ENCODE measurements around the gene SRPK1.
A peak's percentile ranks its signal among the peaks of the same experiment; 100 is the strongest.
"Not testable (repeated sequence)": the region's sequence is repeated elsewhere in the genome, so short reads cannot be mapped to it uniquely, and the experiment has no call there.

The SRPK1 gene

DNA sequence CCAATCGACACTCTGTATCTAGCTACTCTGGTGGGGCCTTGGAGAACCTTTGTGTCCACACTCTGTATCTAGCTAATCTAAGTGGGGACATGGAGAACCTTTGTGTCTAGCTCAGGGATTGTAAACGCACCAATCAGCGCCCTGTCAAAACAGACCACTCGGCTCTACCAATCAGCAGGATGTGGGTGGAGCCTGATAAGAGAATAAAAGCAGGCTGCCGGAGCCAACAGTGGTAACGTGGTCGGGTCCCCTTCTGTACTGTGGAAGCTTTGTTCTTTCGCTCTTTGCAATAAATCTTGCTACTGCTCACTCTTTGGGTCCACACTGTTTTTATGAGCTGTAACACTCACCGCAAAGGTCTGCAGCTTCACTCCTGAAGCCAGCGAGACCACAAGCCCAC lies 11.0 kb upstream of the SRPK1 start:
- not testable (repeated sequence) for H3K9me3 ChIP-seq (ENCODE audit: control insufficient read depth, insufficient read depth, low read length); H3K27ac ChIP-seq (ENCODE audit: low read length); H3K36me3 ChIP-seq (ENCODE audit: control insufficient read depth, insufficient read depth, low read length); DNase-seq (ENCODE audit: low read depth, low spot score); H3K4me3 ChIP-seq (ENCODE audit: low read length); H3K27me3 ChIP-seq (ENCODE audit: control insufficient read depth, insufficient read depth, low read length); H3K4me1 ChIP-seq (ENCODE audit: control insufficient read depth, insufficient read depth, low read length)
- WGBS (ENCODE audit: insufficient coverage, insufficient read length) = no CpG with 5 or more reads among the region's 10 CpGs

DNA sequence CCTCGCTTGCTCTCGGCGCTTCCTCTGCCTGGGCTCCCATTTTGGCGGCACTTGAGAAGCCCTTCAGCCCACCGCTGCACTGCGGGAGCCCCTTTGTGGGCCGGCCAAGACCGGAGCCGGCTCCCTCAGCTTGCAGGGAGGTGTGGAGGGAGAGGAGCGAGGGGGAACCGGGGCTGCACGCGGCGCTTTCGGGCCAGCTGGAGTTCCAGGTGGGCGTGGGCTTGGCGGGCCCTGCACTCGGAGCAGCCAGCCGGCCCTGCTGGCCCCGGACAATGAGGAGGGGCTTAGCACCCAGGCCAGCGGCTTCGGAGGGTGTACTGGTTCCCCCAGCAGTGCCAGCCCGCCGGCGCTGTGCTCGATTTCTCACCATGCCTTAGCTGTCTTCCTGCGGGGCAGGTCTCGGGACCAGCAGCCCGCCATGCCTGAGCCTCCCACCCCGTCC lies 10.2 kb upstream of the SRPK1 start:
- peak overlapping the region; percentile 19; the same call in 1 of the 2 replicates for H3K4me3 ChIP-seq (ENCODE audit: low read length)
- no CpG with 5 or more reads among the region's 30 CpGs for WGBS (ENCODE audit: insufficient coverage, insufficient read length)

DNA sequence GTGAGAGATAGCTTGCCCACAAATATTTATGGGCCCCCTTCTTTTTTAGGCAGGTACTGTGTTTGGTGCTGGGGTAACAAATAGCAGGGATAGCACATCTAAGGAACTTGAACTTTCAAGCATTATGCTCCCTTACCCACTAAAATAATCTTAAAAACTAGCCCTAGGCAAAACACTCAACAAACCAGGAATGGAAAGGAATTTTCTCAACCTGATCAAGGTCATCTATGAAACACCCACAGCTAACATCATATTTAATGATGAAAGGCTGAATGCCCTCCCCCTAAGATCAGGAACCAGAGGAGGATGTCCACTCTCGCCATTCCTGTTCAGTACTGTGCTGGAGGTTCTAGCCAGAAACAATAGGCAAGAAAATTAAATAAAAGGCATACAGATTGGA lies 8.7 kb upstream of the SRPK1 start:
- DNase-seq (ENCODE audit: low read depth, low spot score) = no peak
- 0 out of 2 replicates have a peak, but pooled peaks cover 2% of the 10 kb centered on the region for H3K4me1 ChIP-seq (ENCODE audit: control insufficient read depth, insufficient read depth, low read length)
- 0 out of 2 replicates have a peak, but pooled peaks cover 1% of the 10 kb centered on the region for H3K27me3 ChIP-seq (ENCODE audit: control insufficient read depth, insufficient read depth, low read length)
- WGBS (ENCODE audit: insufficient coverage, insufficient read length) = no CpG with 5 or more reads among the region's 1 CpG
- no peaks in the 10 kb centered on the region for H3K9me3 ChIP-seq (ENCODE audit: control insufficient read depth, insufficient read depth, low read length)
- no peaks in the 10 kb centered on the region for H3K36me3 ChIP-seq (ENCODE audit: control insufficient read depth, insufficient read depth, low read length)
- no peak overlapping the region for H3K4me3 ChIP-seq (ENCODE audit: low read length)
- H3K27ac ChIP-seq (ENCODE audit: low read length) = no peak overlapping the region

More for the DNA sequence above, 10.2 kb upstream of the SRPK1 start:
- H3K36me3 ChIP-seq (ENCODE audit: control insufficient read depth, insufficient read depth, low read length) = no peaks in the 10 kb centered on the region
- no peaks in the 10 kb centered on the region for H3K9me3 ChIP-seq (ENCODE audit: control insufficient read depth, insufficient read depth, low read length)
- no peak for DNase-seq (ENCODE audit: low read depth, low spot score)
- H3K27me3 ChIP-seq (ENCODE audit: control insufficient read depth, insufficient read depth, low read length) = 0 out of 2 replicates have a peak, but pooled peaks cover 1% of the 10 kb centered on the region
- no peak overlapping the region for H3K27ac ChIP-seq (ENCODE audit: low read length)
- H3K4me1 ChIP-seq (ENCODE audit: control insufficient read depth, insufficient read depth, low read length) = 0 out of 2 replicates have a peak, but pooled peaks cover 2% of the 10 kb centered on the region

DNA sequence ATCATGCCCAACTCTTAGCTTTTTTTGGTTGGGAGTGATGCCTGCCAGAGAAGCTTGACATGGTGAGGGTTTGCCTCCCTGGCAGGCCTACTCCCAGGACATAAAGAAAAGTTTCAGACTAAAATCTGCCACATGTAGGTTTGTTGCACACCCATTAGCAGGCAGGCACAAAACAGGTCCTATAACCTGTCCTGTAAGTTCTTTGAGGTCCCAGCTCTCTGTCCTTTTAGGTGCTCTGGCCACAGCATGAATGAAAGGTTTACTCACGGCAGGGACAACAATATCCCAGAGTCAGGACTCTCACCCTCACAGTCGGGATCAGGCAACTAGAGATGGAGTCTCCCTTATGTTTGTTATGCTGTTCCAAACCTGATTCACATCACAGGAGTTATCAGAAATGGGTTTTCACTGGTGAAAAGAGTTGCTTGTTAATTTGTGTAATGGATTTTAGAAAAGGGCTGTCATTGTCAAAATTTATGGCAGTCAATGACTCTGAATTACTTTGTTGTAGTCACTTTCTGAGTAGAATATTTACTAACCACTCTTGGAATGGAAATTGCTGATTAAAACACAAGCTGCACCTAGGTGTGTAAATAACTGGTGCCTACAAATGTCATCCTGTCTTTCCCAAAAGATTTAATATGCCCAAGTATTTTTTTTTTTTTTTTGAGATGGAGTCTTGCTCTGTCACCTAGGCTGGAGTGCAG lies 5.8 kb upstream of the SRPK1 start:
- WGBS (ENCODE audit: insufficient coverage, insufficient read length) = no CpG with 5 or more reads among the region's 2 CpGs
- Histone ChIP-seq H3K36me3 (ENCODE audit: control insufficient read depth, insufficient read depth, low read length) (no peaks in the 10 kb centered on the region), H3K27ac (ENCODE audit: low read length) (no peak overlapping the region)

DNA sequence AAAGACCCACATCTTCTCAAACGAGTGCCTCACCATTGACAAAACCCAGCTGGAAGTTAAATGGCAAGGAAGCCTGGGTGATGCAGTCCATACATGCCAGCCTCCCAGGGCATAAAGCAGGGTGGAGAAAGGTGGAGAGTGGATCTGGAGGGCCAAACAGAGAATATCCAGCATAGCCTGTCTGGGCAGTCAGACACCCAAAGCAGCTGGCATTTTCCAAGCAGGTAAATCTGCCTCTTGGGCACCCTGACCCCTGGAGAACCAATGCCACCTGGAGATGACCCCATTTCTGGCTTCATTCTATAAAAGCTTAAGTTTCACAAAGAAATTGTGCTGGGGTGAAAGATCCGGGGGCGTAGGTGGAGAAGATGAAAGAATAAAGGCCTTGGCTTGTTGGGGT lies 5.1 kb upstream of the SRPK1 start:
- no peak for DNase-seq (ENCODE audit: low read depth, low spot score)
- H3K27ac ChIP-seq (ENCODE audit: low read length) = no peak overlapping the region
- H3K9me3 ChIP-seq (ENCODE audit: control insufficient read depth, insufficient read depth, low read length) = no peaks in the 10 kb centered on the region
- 0 out of 2 replicates have a peak, but pooled peaks cover 1% of the 10 kb centered on the region for H3K27me3 ChIP-seq (ENCODE audit: control insufficient read depth, insufficient read depth, low read length)
- no peaks in the 10 kb centered on the region for H3K36me3 ChIP-seq (ENCODE audit: control insufficient read depth, insufficient read depth, low read length)
- 100% methylated on average over 2 of the region's 3 CpGs for WGBS (ENCODE audit: insufficient coverage, insufficient read length)
- no peak overlapping the region for H3K4me3 ChIP-seq (ENCODE audit: low read length)
- H3K4me1 ChIP-seq (ENCODE audit: control insufficient read depth, insufficient read depth, low read length) = no peaks in the 10 kb centered on the region

More for the DNA sequence above, 5.8 kb upstream of the SRPK1 start:
- DNase-seq (ENCODE audit: low read depth, low spot score) = no peak
- Histone ChIP-seq H3K27me3 (ENCODE audit: control insufficient read depth, insufficient read depth, low read length) (0 out of 2 replicates have a peak, but pooled peaks cover 1% of the 10 kb centered on the region), H3K9me3 (ENCODE audit: control insufficient read depth, insufficient read depth, low read length) (no peaks in the 10 kb centered on the region), H3K4me3 (ENCODE audit: low read length) (no peak overlapping the region), H3K4me1 (ENCODE audit: control insufficient read depth, insufficient read depth, low read length) (0 out of 2 replicates have a peak, but pooled peaks cover 2% of the 10 kb centered on the region)

DNA sequence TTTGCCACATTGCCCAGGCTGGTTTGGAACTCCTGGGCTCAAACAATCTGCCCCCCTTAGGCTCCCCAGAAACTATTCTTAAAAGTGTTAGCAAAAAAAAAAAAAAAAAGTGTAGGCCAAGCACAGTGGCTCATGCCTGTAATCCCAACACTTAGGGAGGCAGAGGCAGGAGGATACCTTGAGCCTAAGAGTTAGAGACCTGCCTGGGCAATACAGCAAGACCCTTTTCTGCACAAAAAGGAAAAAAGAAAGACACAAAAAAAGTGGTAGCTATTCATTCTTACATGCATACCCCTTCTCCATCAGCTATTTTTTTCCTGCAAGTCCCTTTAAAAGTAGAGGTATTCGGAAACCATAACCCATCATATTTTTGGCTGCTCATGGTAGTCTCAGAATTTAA lies 3.2 kb upstream of the SRPK1 start:
- no CpG with 5 or more reads among the region's 1 CpG for WGBS (ENCODE audit: insufficient coverage, insufficient read length)
- DNase-seq (ENCODE audit: low read depth, low spot score) = no peak
- H3K4me3 ChIP-seq (ENCODE audit: low read length) = no peak overlapping the region
- H3K4me1 ChIP-seq (ENCODE audit: control insufficient read depth, insufficient read depth, low read length) = no peaks in the 10 kb centered on the region; the same call in 1 of the 2 replicates
- no peaks in the 10 kb centered on the region for H3K36me3 ChIP-seq (ENCODE audit: control insufficient read depth, insufficient read depth, low read length)
- no peaks in the 10 kb centered on the region for H3K9me3 ChIP-seq (ENCODE audit: control insufficient read depth, insufficient read depth, low read length)
- H3K27me3 ChIP-seq (ENCODE audit: control insufficient read depth, insufficient read depth, low read length) = 0 out of 2 replicates have a peak, but pooled peaks cover 1% of the 10 kb centered on the region
- H3K27ac ChIP-seq (ENCODE audit: low read length) = no peak overlapping the region

DNA sequence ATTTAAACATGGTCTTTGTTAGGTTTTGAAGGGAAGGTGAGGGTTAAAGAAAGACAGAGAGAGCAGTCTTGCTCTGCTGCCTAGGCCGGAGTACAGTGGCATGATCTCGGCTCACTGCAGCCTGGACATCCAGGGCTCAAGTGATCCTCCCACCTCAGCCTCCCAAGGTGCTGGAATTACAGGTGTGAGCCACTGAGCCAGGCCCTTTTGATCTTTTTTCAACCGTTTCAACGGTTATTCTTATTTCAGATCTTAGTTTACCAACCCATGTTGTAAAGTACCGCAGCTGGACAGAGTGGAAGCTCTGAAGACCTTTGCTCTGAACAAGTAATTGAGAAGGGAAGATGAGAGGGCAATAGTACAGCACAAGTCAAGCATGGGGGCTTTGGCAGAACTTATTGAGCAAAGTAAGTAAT lies 1.2 kb upstream of the SRPK1 start:
- DNase-seq (ENCODE audit: low read depth, low spot score) = no peak
- Histone ChIP-seq H3K27ac (ENCODE audit: low read length) (no peak overlapping the region), H3K4me1 (ENCODE audit: control insufficient read depth, insufficient read depth, low read length) (no peaks in the 10 kb centered on the region; the same call in 1 of the 2 replicates), H3K4me3 (ENCODE audit: low read length) (no peak overlapping the region), H3K9me3 (ENCODE audit: control insufficient read depth, insufficient read depth, low read length) (no peaks in the 10 kb centered on the region), H3K36me3 (ENCODE audit: control insufficient read depth, insufficient read depth, low read length) (no peaks in the 10 kb centered on the region; the same call in 1 of the 2 replicates), H3K27me3 (ENCODE audit: control insufficient read depth, insufficient read depth, low read length) (0 out of 2 replicates have a peak, but pooled peaks cover 1% of the 10 kb centered on the region)
- no CpG with 5 or more reads among the region's 5 CpGs for WGBS (ENCODE audit: insufficient coverage, insufficient read length)

DNA sequence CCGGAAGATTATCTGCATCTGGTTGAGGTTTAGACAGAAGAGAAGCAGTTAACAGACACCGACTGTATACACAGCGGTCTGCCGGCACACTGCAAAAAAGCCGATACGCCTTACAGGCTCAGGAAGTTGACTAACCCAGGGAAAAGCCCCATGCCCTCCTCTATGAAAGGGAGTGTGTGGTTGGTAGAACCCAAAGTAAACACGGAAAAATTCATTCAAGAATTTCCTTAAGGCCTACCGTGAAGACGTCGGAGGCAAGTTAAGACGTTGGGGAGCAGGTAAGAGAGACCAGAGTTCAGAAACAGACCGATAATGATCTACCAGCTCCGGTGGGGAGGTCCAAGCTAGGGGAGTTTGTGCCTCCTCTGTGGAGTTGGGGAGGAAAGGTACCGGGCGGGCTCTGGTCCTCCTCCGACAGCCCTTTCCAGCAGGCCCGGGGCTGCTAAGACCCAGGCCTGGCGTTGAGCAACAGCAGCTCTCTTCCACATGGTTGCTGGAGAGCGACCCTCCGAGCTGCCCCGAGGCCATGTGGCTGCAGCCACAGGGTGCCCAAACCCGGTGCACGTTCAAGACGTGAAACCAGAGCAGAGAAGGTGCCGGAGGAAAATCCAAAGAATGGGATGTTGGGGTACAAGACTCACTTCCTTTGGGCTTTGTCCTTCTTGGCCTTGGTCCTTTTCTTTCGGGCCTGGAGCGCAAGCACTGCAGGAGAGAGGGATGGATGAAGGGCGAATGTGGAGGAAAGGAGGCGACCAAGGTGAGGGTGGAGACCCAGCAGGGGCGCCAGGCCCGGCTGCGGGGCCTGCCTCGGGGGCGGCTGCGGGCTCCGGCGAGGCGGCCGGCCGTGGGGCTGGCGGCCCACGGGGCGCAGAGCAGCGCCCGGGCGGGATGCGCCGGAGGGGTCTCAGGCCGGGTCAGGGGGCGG lies 809 bp downstream of the SRPK1 start:
- Histone ChIP-seq H3K36me3 (ENCODE audit: control insufficient read depth, insufficient read depth, low read length) (no peaks in the 10 kb centered on the region; the same call in 1 of the 2 replicates), H3K27me3 (ENCODE audit: control insufficient read depth, insufficient read depth, low read length) (no peaks in the 10 kb centered on the region), H3K4me3 (ENCODE audit: low read length) (peak overlapping the region; percentile 92), H3K27ac (ENCODE audit: low read length) (no peak overlapping the region), H3K9me3 (ENCODE audit: control insufficient read depth, insufficient read depth, low read length) (no peaks in the 10 kb centered on the region), H3K4me1 (ENCODE audit: control insufficient read depth, insufficient read depth, low read length) (no peaks in the 10 kb centered on the region; the same call in 1 of the 2 replicates)
- DNase-seq (ENCODE audit: low read depth, low spot score) = no peak
- no CpG with 5 or more reads among the region's 50 CpGs for WGBS (ENCODE audit: insufficient coverage, insufficient read length)

DNA sequence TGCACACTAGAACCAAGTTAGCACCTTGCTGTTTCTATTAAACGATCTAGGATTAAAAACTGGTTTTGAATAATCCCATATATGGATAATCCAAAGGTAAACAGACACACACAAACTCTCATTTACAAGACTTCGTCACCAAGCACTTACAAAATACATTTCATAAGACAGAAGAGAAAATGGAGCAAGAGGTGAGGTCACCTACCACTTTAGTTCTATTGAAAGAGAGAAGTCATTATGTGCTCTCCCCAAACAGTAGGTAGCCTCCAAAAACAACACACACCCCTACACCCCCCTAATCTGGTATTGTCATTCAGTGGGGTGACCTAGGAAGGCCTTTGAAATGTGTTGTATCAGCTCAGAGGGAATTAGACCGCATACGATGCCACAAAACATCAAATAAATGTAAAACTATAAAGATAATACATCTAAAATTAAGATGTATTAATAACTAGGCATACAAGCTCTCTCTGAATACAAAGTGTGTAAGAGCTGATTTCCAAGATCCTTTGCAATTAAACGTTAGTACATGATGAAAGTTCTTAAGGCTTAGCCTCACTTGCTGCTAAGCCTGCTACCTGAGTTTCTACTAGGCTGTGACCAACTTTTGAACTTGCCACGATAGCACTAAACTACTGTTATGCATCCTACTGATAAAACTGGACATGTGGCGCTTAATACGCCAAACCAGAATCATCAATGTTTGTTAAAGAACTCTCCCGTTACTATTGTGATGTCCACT lies 1.6 kb downstream of the SRPK1 start:
- peak overlapping the region; percentile 92; the same call in 1 of the 2 replicates for H3K4me3 ChIP-seq (ENCODE audit: low read length)
- no CpG with 5 or more reads among the region's 9 CpGs for WGBS (ENCODE audit: insufficient coverage, insufficient read length)
- H3K27ac ChIP-seq (ENCODE audit: low read length) = no peak overlapping the region
- no peaks in the 10 kb centered on the region for H3K9me3 ChIP-seq (ENCODE audit: control insufficient read depth, insufficient read depth, low read length)
- no peaks in the 10 kb centered on the region for H3K27me3 ChIP-seq (ENCODE audit: control insufficient read depth, insufficient read depth, low read length)
- H3K4me1 ChIP-seq (ENCODE audit: control insufficient read depth, insufficient read depth, low read length) = no peaks in the 10 kb centered on the region; the same call in 1 of the 2 replicates
- no peaks in the 10 kb centered on the region; the same call in 1 of the 2 replicates for H3K36me3 ChIP-seq (ENCODE audit: control insufficient read depth, insufficient read depth, low read length)
- DNase-seq (ENCODE audit: low read depth, low spot score) = no peak

DNA sequence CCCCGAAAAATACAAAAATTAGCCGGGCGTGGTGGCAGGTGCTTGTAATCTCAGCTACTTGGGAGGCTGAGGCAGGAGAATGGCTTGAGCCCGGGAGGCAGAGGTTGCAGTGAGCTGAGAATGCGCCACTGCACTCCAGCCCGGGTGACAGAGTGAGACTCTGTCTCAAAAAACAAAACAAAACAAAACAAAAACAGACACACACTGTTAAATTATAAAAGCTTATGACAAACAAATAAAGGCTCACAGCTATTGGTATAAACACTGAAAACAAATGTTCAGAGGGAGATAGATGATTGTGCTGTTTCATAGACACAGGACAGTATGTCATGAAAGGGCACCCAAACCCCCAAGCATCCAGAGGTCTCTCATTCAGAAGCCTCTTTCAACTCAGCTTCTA lies 4.0 kb downstream of the SRPK1 start:
- H3K4me3 ChIP-seq (ENCODE audit: low read length) = not testable (repeated sequence)

More for the DNA sequence above, 4.0 kb downstream of the SRPK1 start:
- DNase-seq (ENCODE audit: low read depth, low spot score); H3K36me3 ChIP-seq (ENCODE audit: control insufficient read depth, insufficient read depth, low read length); H3K9me3 ChIP-seq (ENCODE audit: control insufficient read depth, insufficient read depth, low read length); H3K27me3 ChIP-seq (ENCODE audit: control insufficient read depth, insufficient read depth, low read length); H3K27ac ChIP-seq (ENCODE audit: low read length); H3K4me1 ChIP-seq (ENCODE audit: control insufficient read depth, insufficient read depth, low read length): not testable (repeated sequence)
- no CpG with 5 or more reads among the region's 6 CpGs for WGBS (ENCODE audit: insufficient coverage, insufficient read length)
